OCI-LY7 (cell line): ENCODE data around the gene METTL27. TPM values are rescaled to one million over a fixed set of nuclear protein-coding genes. Genes with fewer than 3 reads are reported as not detected.

Experiments
- BruUV-seq: library from RNA; stranded (reverse); fragments of 400-500 nt; replicated peaks from 2 replicates; lab custom pipeline; 2021; lab: Mats Ljungman, UMichigan
- CTCF ChIA-PET: fragments of 300-600 bp; sonication (Branson Sonifier 250); formaldehyde crosslinking; loops from one replicate; lab custom pipeline; 2022; ENCODE audit warnings: antibody characterized with exemption; ENCODE audit not compliant: unreplicated experiment; lab: Charles Lee
- POLR2A ChIA-PET: fragments of 300-600 bp; sonication (Branson Sonifier 250); formaldehyde crosslinking; loops from one replicate; lab custom pipeline; 2022; ENCODE audit warnings: antibody characterized with exemption; lab: Charles Lee
- DNase-seq: peaks from one replicate; pipeline ENCODE4 v3.0.0-alpha.2; 2015; ENCODE audit warnings: low spot score
- H2AFZ ChIP-seq: fragments of 200-600 bp; sonication (generic), shearing (Covaris generic); 2 replicates; pipeline ENCODE4 v1.6.1; 2014; ENCODE audit warnings: mild to moderate bottlenecking, antibody characterized with exemption, low read length, moderate library complexity
- H3K27ac ChIP-seq: fragments of 200-600 bp; sonication (generic); 2 replicates; pipeline ENCODE4 v1.5.1; 2014; ENCODE audit warnings: mixed run types, low read depth, mild to moderate bottlenecking, moderate library complexity, low read length, inconsistent platforms; ENCODE audit not compliant: poor library complexity, severe bottlenecking
- H3K36me3 ChIP-seq: fragments of 200-600 bp; sonication (generic); 2 replicates; pipeline ENCODE4 v1.6.1; 2014; ENCODE audit warnings: mild to moderate bottlenecking, antibody characterized with exemption, low read length, moderate library complexity, mixed read lengths; ENCODE audit not compliant: insufficient read depth
- H3K4me1 ChIP-seq: fragments of 200-600 bp; sonication (generic); 2 replicates; pipeline ENCODE4 v1.5.1; 2014; ENCODE audit warnings: mild to moderate bottlenecking, low read length; ENCODE audit not compliant: insufficient read depth, poor library complexity, severe bottlenecking
- H3K4me2 ChIP-seq: fragments of 200-600 bp; sonication (generic); 2 replicates; pipeline ENCODE4 v1.6.1; 2014; ENCODE audit warnings: mild to moderate bottlenecking, low read length
- H3K4me3 ChIP-seq: fragments of 200-600 bp; sonication (generic); 2 replicates; pipeline ENCODE4 v1.5.1; 2014; ENCODE audit warnings: mild to moderate bottlenecking, low read depth, low read length; ENCODE audit not compliant: poor library complexity, severe bottlenecking
- H3K79me2 ChIP-seq: fragments of 200-600 bp; sonication (generic); 2 replicates; pipeline ENCODE4 v1.6.1; 2016; ENCODE audit warnings: low read depth, mild to moderate bottlenecking, low read length, moderate library complexity, mixed read lengths; ENCODE audit not compliant: insufficient read depth
- H3K9me2 ChIP-seq: fragments of 200-600 bp; sonication (generic); 2 replicates; pipeline ENCODE4 v1.6.1; 2016; ENCODE audit warnings: mild to moderate bottlenecking, low read length, mixed read lengths; ENCODE audit not compliant: insufficient read depth
- H3K9me3 ChIP-seq: fragments of 200-600 bp; sonication (generic); 2 replicates; pipeline ENCODE4 v1.6.1; 2014; ENCODE audit warnings: mild to moderate bottlenecking, mixed run types, low read length, mixed read lengths
- H4K20me1 ChIP-seq: fragments of 200-600 bp; sonication (generic); 2 replicates; pipeline ENCODE4 v1.6.1; 2014; ENCODE audit warnings: mild to moderate bottlenecking, antibody characterized with exemption, low read length, moderate library complexity, mixed read lengths; ENCODE audit not compliant: insufficient read depth
- CTCF ChIP-seq: fragments of 200-600 bp; sonication (generic); conservative IDR thresholded peaks from 2 replicates; pipeline ENCODE4 v1.5.1; 2014; ENCODE audit warnings: mild to moderate bottlenecking, antibody characterized with exemption, low read length, moderate library complexity, mixed read lengths
- EZH2phosphoT487 ChIP-seq: fragments of 200-600 bp; sonication (generic); IDR thresholded peaks from 2 replicates; pipeline ENCODE4 v1.6.1; 2018; ENCODE audit warnings: low read depth, borderline replicate concordance, mild to moderate bottlenecking, mixed run types, antibody characterized with exemption, low read length, moderate library complexity, mixed read lengths
- intact Hi-C: fragments of 100-400 bp; cut with micrococcal nuclease; formaldehyde crosslinking; loops from one replicate; pipeline ENCODE4 v1.10.0; 2022; ENCODE audit not compliant: unreplicated experiment
- total RNA-seq, 2 experiments: library from RNA; depleted of rRNA in 1 of 2; stranded (reverse); fragments of >200 nt in 1 of 2; shearing (Covaris generic) in 1 of 2; gene quantifications; 2 replicates each; pipeline ENCODE4 v1.2.3, GENCODE V29; 2014 to 2022

The METTL27 gene
- total RNA-seq, 2 experiments from 2014 or later, result 0.92 to 2.1 TPM

GRCh38 chr7:73820013-73820412 is 22.3 kb downstream of the METTL27 start:
- no peaks in the 10 kb centered on the region for H4K20me1 ChIP-seq
- ChIA-PET CTCF (no interaction called here), POLR2A (no interaction called here)
- H3K4me1 ChIP-seq, result no peaks in the 10 kb centered on the region
- TF ChIP-seq CTCF (no peak), EZH2phosphoT487 (no peak)
- no peaks in the 10 kb centered on the region for H3K36me3 ChIP-seq
- DNase-seq, result no peak
- H3K4me2 ChIP-seq, result no peak overlapping the region
- H3K9me3 ChIP-seq, result no peaks in the 10 kb centered on the region
- no peak overlapping the region for H3K27ac ChIP-seq
- intact Hi-C loops, result no loop called here
- no peaks in the 10 kb centered on the region for H3K79me2 ChIP-seq
- H2AFZ ChIP-seq, result no peak overlapping the region
- no peaks in the 10 kb centered on the region for H3K9me2 ChIP-seq
- no TSS peak for BruUV-seq
- no peak overlapping the region for H3K4me3 ChIP-seq

GRCh38 chr7:73817121-73817520 is 25.2 kb downstream of the METTL27 start:
- TF ChIP-seq EZH2phosphoT487, result no peak
- TF ChIP-seq CTCF, result no peak
- ChIA-PET CTCF (no interaction called here), POLR2A (no interaction called here)
- H4K20me1 ChIP-seq, result no peaks in the 10 kb centered on the region
- no peak overlapping the region for H3K27ac ChIP-seq
- H3K4me3 ChIP-seq, result no peak overlapping the region
- no peak overlapping the region for H2AFZ ChIP-seq
- no peaks in the 10 kb centered on the region for H3K9me3 ChIP-seq
- no peaks in the 10 kb centered on the region for H3K9me2 ChIP-seq
- H3K36me3 ChIP-seq, result no peaks in the 10 kb centered on the region
- BruUV-seq, result no TSS peak
- H3K4me2 ChIP-seq, result no peak overlapping the region
- no peaks in the 10 kb centered on the region for H3K79me2 ChIP-seq
- intact Hi-C loops, result no loop called here
- no peaks in the 10 kb centered on the region for H3K4me1 ChIP-seq
- no peak for DNase-seq

GRCh38 chr7:73815436-73815835 is 26.9 kb downstream of the METTL27 start:
- intact Hi-C loops, result no loop called here

More at GRCh38 chr7:73815436-73815835, 26.9 kb downstream of the METTL27 start:
- no peak for DNase-seq
- Histone ChIP-seq H3K79me2 (no peaks in the 10 kb centered on the region), H3K9me2 (no peaks in the 10 kb centered on the region), H3K27ac (no peak overlapping the region), H3K9me3 (no peaks in the 10 kb centered on the region), H4K20me1 (no peaks in the 10 kb centered on the region), H3K4me3 (no peak overlapping the region), H3K36me3 (no peaks in the 10 kb centered on the region), H2AFZ (no peak overlapping the region), H3K4me1 (no peaks in the 10 kb centered on the region), H3K4me2 (no peak overlapping the region)
- TF ChIP-seq CTCF (no peak), EZH2phosphoT487 (no peak)
- CTCF ChIA-PET, result no interaction called here
- POLR2A ChIA-PET, result interaction anchor here (0.5 to 0.7 kb wide), 3 partner anchors 12 to 148 kb away, joined by 3 read pairs; no protein-coding TSS in a partner anchor
- no TSS peak for BruUV-seq
